ENCODE data around the gene HSBP1. TPM values are rescaled to one million over a fixed set of nuclear protein-coding genes. Genes with fewer than 3 reads are reported as not detected.

The HSBP1 gene
- total and polyA plus RNA-seq, 7 donors = 45.9 to 109 (median 71.7) TPM

GRCh38 chr16:83810901-83811300 is 3.1 kb downstream of the HSBP1 start:
- 60 to 75% (median 70%) methylated on average over 1 of the region's 1 CpG for WGBS, 3 donors
- peaks cover 2 to 44% of the 10 kb centered on the region in 2 donors for H3K36me3 ChIP-seq (ENCODE audit: insufficient read depth in 1 of 2, low read depth in 1 of 2)
- no peak for TF ChIP-seq CTCF (IDR thresholded peaks at IDR 0.05)
- H3K9me3 ChIP-seq = no peaks in the 10 kb centered on the region
- no peak overlapping the region for H3K27ac ChIP-seq
- ATAC-seq = no peak
- no peaks in the 10 kb centered on the region for H3K27me3 ChIP-seq (ENCODE audit: insufficient read depth in 3 of 3, low read length in 2 of 3)
- peaks cover 14% of the 10 kb centered on the region for H3K4me1 ChIP-seq
- no peak overlapping the region for H3K4me3 ChIP-seq
- intact Hi-C loops (cut with DNase I) = no loop called here
- DNase-seq = no peak

- H3K4me3 ChIP-seq = no peak overlapping the region
- no peaks in the 10 kb centered on the region for H3K27me3 ChIP-seq (ENCODE audit: insufficient read depth in 3 of 3, low read length in 2 of 3)
- TF ChIP-seq CTCF (IDR thresholded peaks at IDR 0.05) = no peak
- DNase-seq = no peak
- H3K4me1 ChIP-seq = peaks cover 8% of the 10 kb centered on the region
- peak; percentile 52 to 60 (median 56) for ATAC-seq
- WGBS, 3 donors = 14 to 15% (median 14%) methylated on average over 13 of the region's 13 CpGs
- no peak overlapping the region for H3K27ac ChIP-seq
- no peaks in the 10 kb centered on the region for H3K9me3 ChIP-seq
- intact Hi-C loops (cut with DNase I) = no loop called here
- peaks cover 2 to 43% of the 10 kb centered on the region in 2 donors for H3K36me3 ChIP-seq (ENCODE audit: insufficient read depth in 1 of 2, low read depth in 1 of 2)
Observed at GRCh38 chr16:83813823-83814658, 6.3 kb downstream of the HSBP1 start.

GRCh38 chr16:83814659-83814985 is 6.8 kb downstream of the HSBP1 start:
- no peak for TF ChIP-seq CTCF (IDR thresholded peaks at IDR 0.05)
- H3K27ac ChIP-seq = no peak overlapping the region
- peaks cover 6% of the 10 kb centered on the region for H3K4me1 ChIP-seq
- peaks cover 2 to 37% of the 10 kb centered on the region in 2 donors for H3K36me3 ChIP-seq (ENCODE audit: insufficient read depth in 1 of 2, low read depth in 1 of 2)
- no peak for DNase-seq
- H3K9me3 ChIP-seq = no peaks in the 10 kb centered on the region
- intact Hi-C loops (cut with DNase I) = no loop called here
- WGBS, 3 donors = 49 to 64% (median 53%) methylated on average over 4 of the region's 4 CpGs
- H3K4me3 ChIP-seq = no peak overlapping the region
- no peak for ATAC-seq
- no peaks in the 10 kb centered on the region for H3K27me3 ChIP-seq (ENCODE audit: insufficient read depth in 3 of 3, low read length in 2 of 3)

- 79 to 90% (median 89%) methylated on average over 12 of the region's 12 CpGs for WGBS, 3 donors
- intact Hi-C loops (cut with DNase I) = no loop called here
- no peak for DNase-seq
- Histone ChIP-seq H3K4me1 (peaks cover 6% of the 10 kb centered on the region), H3K4me3 (no peak overlapping the region), H3K27me3 (ENCODE audit: insufficient read depth in 3 of 3, low read length in 2 of 3) (no peaks in the 10 kb centered on the region), H3K36me3 (ENCODE audit: insufficient read depth in 1 of 2, low read depth in 1 of 2) (peaks cover 0 to 14% of the 10 kb centered on the region in 2 donors), H3K27ac (no peak overlapping the region), H3K9me3 (no peaks in the 10 kb centered on the region)
- no peak for TF ChIP-seq CTCF (IDR thresholded peaks at IDR 0.05)
- no peak for ATAC-seq
Observed at GRCh38 chr16:83817022-83817421, 9.2 kb downstream of the HSBP1 start.

GRCh38 chr16:83818276-83818675 is 10.5 kb downstream of the HSBP1 start:
- H3K9me3 ChIP-seq = no peaks in the 10 kb centered on the region
- ATAC-seq = no peak
- 75 to 82% (median 79%) methylated on average over 5 of the region's 5 CpGs for WGBS, 3 donors
- TF ChIP-seq CTCF (IDR thresholded peaks at IDR 0.05) = no peak
- intact Hi-C loops (cut with DNase I) = no loop called here
- no peak overlapping the region for H3K27ac ChIP-seq
- no peak for DNase-seq
- H3K27me3 ChIP-seq (ENCODE audit: insufficient read depth in 3 of 3, low read length in 2 of 3) = no peaks in the 10 kb centered on the region
- peaks cover 6% of the 10 kb centered on the region for H3K4me1 ChIP-seq
- peaks cover 0 to 2% of the 10 kb centered on the region in 2 donors for H3K36me3 ChIP-seq (ENCODE audit: insufficient read depth in 1 of 2, low read depth in 1 of 2)
- no peak overlapping the region for H3K4me3 ChIP-seq

All from psoas muscle (tissue), 8 donors.